MM.1S (cell line): ENCODE data around the gene TMX4.

Source experiments
- DNase-seq: peaks from one replicate; pipeline ENCODE4 v3.0.0-alpha.2; 2015
- H2AFZ ChIP-seq: fragments of 300-600 bp; sonication (generic); 2 replicates; pipeline ENCODE4 v1.6.0; 2016; ENCODE audit warnings: antibody characterized with exemption, low read length
- H3F3A ChIP-seq: fragments of 300-600 bp; sonication (generic); 2 replicates; pipeline ENCODE4 v1.6.1; 2016; ENCODE audit warnings: mild to moderate bottlenecking, antibody characterized with exemption, low read length, moderate library complexity, mixed read lengths; ENCODE audit not compliant: insufficient read depth
- H3K27ac ChIP-seq: fragments of 300-600 bp; sonication (generic); 2 replicates; pipeline ENCODE4 v1.5.1; 2016; ENCODE audit warnings: mild to moderate bottlenecking, low read length
- H3K27me3 ChIP-seq: fragments of 300-600 bp; sonication (generic); replicated peaks from 2 replicates; pipeline ENCODE4 v1.6.0; 2016; ENCODE audit warnings: low read length; ENCODE audit not compliant: insufficient read depth
- H3K36me3 ChIP-seq: fragments of 300-600 bp; sonication (generic); replicated peaks from 2 replicates; pipeline ENCODE4 v1.6.1; 2016; ENCODE audit warnings: mild to moderate bottlenecking, low read length, mixed read lengths; ENCODE audit not compliant: insufficient read depth
- H3K4me1 ChIP-seq: fragments of 300-600 bp; sonication (generic); 2 replicates; pipeline ENCODE4 v1.6.1; 2016; ENCODE audit warnings: low read length, mixed read lengths
- H3K4me2 ChIP-seq: fragments of 300-600 bp; sonication (generic); 2 replicates; pipeline ENCODE4 v1.6.0; 2016; ENCODE audit warnings: low read depth, low read length
- H3K4me3 ChIP-seq: fragments of 300-600 bp; sonication (generic); 2 replicates; pipeline ENCODE4 v1.5.1; 2016; ENCODE audit warnings: low read length, mixed read lengths
- H3K79me2 ChIP-seq: fragments of 300-600 bp; sonication (generic); 2 replicates; pipeline ENCODE4 v1.6.1; 2016; ENCODE audit warnings: mixed run types, low read length, mixed read lengths
- H3K9ac ChIP-seq: fragments of 300-600 bp; sonication (generic); 2 replicates; pipeline ENCODE4 v1.6.1; 2016; ENCODE audit warnings: low read length, mixed read lengths
- H3K9me2 ChIP-seq: fragments of 300-600 bp; sonication (generic); replicated peaks from 2 replicates; pipeline ENCODE4 v1.6.1; 2016; ENCODE audit warnings: mild to moderate bottlenecking, low read length, mixed read lengths; ENCODE audit not compliant: insufficient read depth
- H3K9me3 ChIP-seq: fragments of 300-600 bp; sonication (generic); replicated peaks from 2 replicates; pipeline ENCODE4 v1.6.1; 2016; ENCODE audit warnings: mild to moderate bottlenecking, low read length, mixed read lengths; ENCODE audit not compliant: insufficient read depth
- H4K20me1 ChIP-seq: fragments of 300-600 bp; sonication (generic); 2 replicates; pipeline ENCODE4 v1.6.1; 2016; ENCODE audit warnings: mild to moderate bottlenecking, low read length, moderate library complexity, mixed read lengths; ENCODE audit not compliant: insufficient read depth
- CTCF ChIP-seq: fragments of 300-600 bp; sonication (generic); IDR thresholded peaks from 2 replicates; pipeline ENCODE4 v1.5.1; 2016; ENCODE audit warnings: antibody characterized with exemption, low read length, mixed read lengths
- EZH2 ChIP-seq: fragments of 300-600 bp; sonication (generic); optimal IDR thresholded peaks from 2 replicates; pipeline ENCODE3; 2017; ENCODE audit warnings: low read depth, mild to moderate bottlenecking, antibody characterized with exemption, low read length, mixed read lengths
- EZH2phosphoT487 ChIP-seq: fragments of 300-600 bp; sonication (generic); IDR thresholded peaks from 2 replicates; pipeline ENCODE4 v1.6.1; 2018; ENCODE audit warnings: antibody characterized with exemption, low read length

The TMX4 gene

GRCh38 chr20:8007490-8007889, 12.1 kb downstream of the TMX4 start:
- H4K20me1 ChIP-seq: no peaks in the 10 kb centered on the region
- no peaks in the 10 kb centered on the region for H3K36me3 ChIP-seq
- no peak overlapping the region for H2AFZ ChIP-seq
- H3K4me2 ChIP-seq: no peak overlapping the region
- H3K9me3 ChIP-seq: no peaks in the 10 kb centered on the region
- TF ChIP-seq EZH2phosphoT487 (no peak), CTCF (no peak), EZH2 (no peak)
- H3K4me3 ChIP-seq: no peak overlapping the region
- H3K9ac ChIP-seq: no peak overlapping the region
- H3K4me1 ChIP-seq: no peaks in the 10 kb centered on the region
- H3K9me2 ChIP-seq: no peaks in the 10 kb centered on the region
- no peaks in the 10 kb centered on the region for H3K27me3 ChIP-seq
- no peak overlapping the region for H3K27ac ChIP-seq
- H3F3A ChIP-seq: no peaks in the 10 kb centered on the region
- no peak for DNase-seq
- peaks cover 18% of the 10 kb centered on the region for H3K79me2 ChIP-seq

- no peaks in the 10 kb centered on the region for H3K9me3 ChIP-seq
- no peak overlapping the region for H3K4me2 ChIP-seq
- H3K27ac ChIP-seq: no peak overlapping the region
- no peaks in the 10 kb centered on the region for H3K27me3 ChIP-seq
- H3K4me1 ChIP-seq: no peaks in the 10 kb centered on the region
- H3K9ac ChIP-seq: no peak overlapping the region
- no peaks in the 10 kb centered on the region for H3F3A ChIP-seq
- H3K36me3 ChIP-seq: peaks cover 5% of the 10 kb centered on the region; the same call in 1 of the 2 replicates
- no peak for TF ChIP-seq CTCF
- no peak for TF ChIP-seq EZH2
- TF ChIP-seq EZH2phosphoT487: no peak
- no peak overlapping the region for H3K4me3 ChIP-seq
- H3K79me2 ChIP-seq: 0 out of 2 replicates have a peak, but pooled peaks cover 5% of the 10 kb centered on the region
- no peaks in the 10 kb centered on the region for H3K9me2 ChIP-seq
- H2AFZ ChIP-seq: no peak overlapping the region
- no peaks in the 10 kb centered on the region for H4K20me1 ChIP-seq
- no peak for DNase-seq
These were observed 13.8 kb downstream of the TMX4 start for GRCh38 chr20:8005575-8006366.

- H3K36me3 ChIP-seq: peaks cover 5% of the 10 kb centered on the region; the same call in 1 of the 2 replicates
- H4K20me1 ChIP-seq: no peaks in the 10 kb centered on the region
- H3K4me2 ChIP-seq: no peak overlapping the region
- H3K27me3 ChIP-seq: no peaks in the 10 kb centered on the region
- TF ChIP-seq EZH2 (no peak), CTCF (no peak), EZH2phosphoT487 (no peak)
- H3K9me2 ChIP-seq: no peaks in the 10 kb centered on the region
- no peak overlapping the region for H3K4me3 ChIP-seq
- no peaks in the 10 kb centered on the region for H3F3A ChIP-seq
- H3K4me1 ChIP-seq: no peaks in the 10 kb centered on the region
- no peak for DNase-seq
- no peaks in the 10 kb centered on the region for H3K9me3 ChIP-seq
- H3K27ac ChIP-seq: no peak overlapping the region
- no peak overlapping the region for H2AFZ ChIP-seq
- 0 out of 2 replicates have a peak, but pooled peaks cover 2% of the 10 kb centered on the region for H3K79me2 ChIP-seq
- H3K9ac ChIP-seq: no peak overlapping the region
These were observed 14.5 kb downstream of the TMX4 start for GRCh38 chr20:8005033-8005432.
